ENCODE data around the gene ADAM33. TPM values are rescaled to one million over a fixed set of nuclear protein-coding genes. Genes with fewer than 3 reads are reported as not detected.

Gene ADAM33
- total RNA-seq (2022; extraction: Qiagen RNA extraction) = 0.03 to 0.14 TPM (median 0.11 TPM) in 5 replicates

GRCh38 chr20:3681931-3682781, at the start of gene ADAM33:
Gene ADAM33, minus strand, starts transcription at chr20:3682010. Its CDS starts 6 bp downstream, at chr20:3682004.

GRCh38 chr20:3712279-3712873, 30.6 kb upstream of the ADAM33 start, which contains the start of gene SIGLEC1:
Gene SIGLEC1, minus strand, starts transcription at chr20:3712600. Its CDS starts 5,472 bp downstream, at chr20:3707128.

GRCh38 chr20:3663031-3663701, 18.6 kb downstream of the ADAM33 start, which contains the start of gene GFRA4:
Gene GFRA4, minus strand, starts transcription at chr20:3663399. Its CDS starts 0 bp downstream, at chr20:3663399.

Other genes starting within 250 kb of the ADAM33 start
- 20.2 to 28.0 TPM (median 26.7 TPM) in 5 replicates for gene ATRN, start 211.0 kb downstream of the ADAM33 start, total RNA-seq (2022; extraction: Qiagen RNA extraction)
- gene GFRA4, start 18.6 kb downstream of the ADAM33 start, total RNA-seq (2022; extraction: Qiagen RNA extraction) = not detected in 5 replicates
- 0.01 to 0.04 TPM (median 0.02 TPM) in 5 replicates for gene SIGLEC1, start 30.6 kb upstream of the ADAM33 start, total RNA-seq (2022; extraction: Qiagen RNA extraction)
- gene HSPA12B, start 50.7 kb upstream of the ADAM33 start, total RNA-seq (2022; extraction: Qiagen RNA extraction) = 0.38 to 0.56 TPM (median 0.47 TPM) in 5 replicates
- gene ADISSP, start 85.7 kb upstream of the ADAM33 start, total RNA-seq (2022; extraction: Qiagen RNA extraction) = 101 to 162 TPM (median 143 TPM) in 5 replicates
- gene SPEF1, start 99.4 kb upstream of the ADAM33 start, total RNA-seq (2022; extraction: Qiagen RNA extraction) = 1.4 to 2.1 TPM (median 1.7 TPM) in 5 replicates
- gene CENPB, start 104.7 kb upstream of the ADAM33 start, total RNA-seq (2022; extraction: Qiagen RNA extraction) = 95.4 to 111 TPM (median 107 TPM) in 5 replicates
- gene CDC25B, start 114.3 kb upstream of the ADAM33 start, total RNA-seq (2022; extraction: Qiagen RNA extraction) = 150 to 218 TPM (median 215 TPM) in 5 replicates
- gene AP5S1, start 138.5 kb upstream of the ADAM33 start, total RNA-seq (2022; extraction: Qiagen RNA extraction) = 11.2 to 17.8 TPM (median 17.2 TPM) in 5 replicates
- 16.8 to 29.1 TPM (median 27.2 TPM) in 5 replicates for gene MAVS, start 164.8 kb upstream of the ADAM33 start, total RNA-seq (2022; extraction: Qiagen RNA extraction)
- gene PANK2, start 207.4 kb upstream of the ADAM33 start, total RNA-seq (2022; extraction: Qiagen RNA extraction) = 49.5 to 59.4 TPM (median 54.8 TPM) in 5 replicates

Data from A549 treated with dexamethasone at 1 μM for 4 hours (cell line).